ENCODE data around the gene C2orf72. TPM values are rescaled to one million over a fixed set of nuclear protein-coding genes. Genes with fewer than 3 reads are reported as not detected.
"Not testable (repeated sequence)": the region's sequence is repeated elsewhere in the genome, so short reads cannot be mapped to it uniquely, and the experiment has no call there.

The C2orf72 gene
- total RNA-seq, 1 donor from 2014 or later, result 27.7 TPM

DNA sequence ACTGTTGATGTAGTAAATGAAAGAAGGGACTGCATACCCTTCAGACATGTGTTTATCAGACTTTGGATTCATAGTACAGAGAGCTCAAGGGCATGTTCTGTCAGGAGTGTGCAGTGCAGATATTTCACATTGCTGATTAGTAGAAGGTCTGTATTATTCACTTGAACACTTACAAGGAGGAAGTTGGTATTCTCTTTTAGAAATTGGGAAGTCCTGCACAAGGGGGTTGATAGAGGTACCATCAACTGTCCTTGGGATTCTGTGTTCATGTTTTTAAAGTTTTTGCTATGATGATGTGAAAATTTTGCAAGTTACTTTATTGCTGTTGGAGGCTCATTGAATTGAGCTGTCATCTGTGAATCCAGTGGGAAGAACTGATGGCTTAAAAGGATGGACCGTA lies 26.0 kb downstream of the C2orf72 start:
- no peak for FAIRE-seq
- DNase-seq (ENCODE audit: low spot score in 2 of 2), result no peak

GRCh38 chr2:231065966-231066365 lies 28.6 kb downstream of the C2orf72 start:
- DNase-seq (ENCODE audit: low spot score in 2 of 2), result no peak
- FAIRE-seq, result no peak

DNA sequence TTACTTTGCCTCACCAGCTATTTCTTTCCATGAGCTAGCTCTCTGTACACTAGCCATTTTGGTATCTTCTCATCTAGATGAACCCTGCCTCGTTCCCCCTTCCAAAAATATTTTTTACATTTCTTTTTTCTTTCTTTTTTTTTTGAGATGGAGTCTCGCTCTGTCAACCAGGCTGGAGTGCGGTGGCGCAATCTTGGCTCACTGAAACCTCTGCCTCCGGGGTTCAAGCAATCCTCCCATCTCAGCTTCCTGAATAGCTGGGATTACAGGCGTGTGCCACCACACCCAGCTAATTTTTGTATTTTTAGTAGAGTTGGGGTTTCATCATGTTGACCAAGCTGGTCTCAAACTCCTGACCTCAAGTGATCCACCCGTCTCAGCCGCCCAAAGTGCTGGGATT lies 30.2 kb downstream of the C2orf72 start:
- not testable (repeated sequence) for FAIRE-seq; DNase-seq (ENCODE audit: low spot score in 2 of 2)

DNA sequence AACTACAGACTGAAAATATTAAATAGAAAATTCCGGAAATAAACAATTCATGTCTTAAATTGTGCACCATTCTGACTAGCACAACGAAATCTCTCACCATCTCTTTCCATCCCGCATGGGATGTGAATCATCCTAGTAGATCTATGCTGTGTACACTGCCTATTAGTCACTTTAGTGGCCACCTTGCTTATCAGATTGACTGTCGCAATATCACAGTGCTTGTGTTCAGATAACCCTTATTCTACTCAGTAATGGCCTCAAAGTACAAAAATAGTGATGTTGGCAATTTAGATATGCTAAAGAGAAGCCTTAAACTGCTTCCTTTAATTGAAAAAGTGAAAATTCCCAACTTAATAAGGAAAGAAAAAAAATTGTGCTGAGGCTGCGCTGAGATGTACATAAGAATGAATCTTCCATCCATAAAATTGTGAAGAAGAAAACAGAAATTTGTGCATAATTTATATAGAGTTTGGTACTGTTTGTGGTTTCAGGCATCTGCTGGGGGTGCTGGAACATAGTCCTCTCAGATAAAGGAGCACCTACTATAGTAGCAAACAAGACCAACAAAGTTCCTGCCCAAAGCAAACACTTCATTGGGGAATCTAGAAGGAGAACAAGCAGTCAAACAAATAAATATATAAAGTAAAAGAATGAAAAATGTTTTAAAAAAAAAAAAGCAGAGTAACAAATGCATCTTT lies 31.4 kb downstream of the C2orf72 start:
- DNase-seq (ENCODE audit: low spot score in 2 of 2), result no peak
- no peak for FAIRE-seq

DNA sequence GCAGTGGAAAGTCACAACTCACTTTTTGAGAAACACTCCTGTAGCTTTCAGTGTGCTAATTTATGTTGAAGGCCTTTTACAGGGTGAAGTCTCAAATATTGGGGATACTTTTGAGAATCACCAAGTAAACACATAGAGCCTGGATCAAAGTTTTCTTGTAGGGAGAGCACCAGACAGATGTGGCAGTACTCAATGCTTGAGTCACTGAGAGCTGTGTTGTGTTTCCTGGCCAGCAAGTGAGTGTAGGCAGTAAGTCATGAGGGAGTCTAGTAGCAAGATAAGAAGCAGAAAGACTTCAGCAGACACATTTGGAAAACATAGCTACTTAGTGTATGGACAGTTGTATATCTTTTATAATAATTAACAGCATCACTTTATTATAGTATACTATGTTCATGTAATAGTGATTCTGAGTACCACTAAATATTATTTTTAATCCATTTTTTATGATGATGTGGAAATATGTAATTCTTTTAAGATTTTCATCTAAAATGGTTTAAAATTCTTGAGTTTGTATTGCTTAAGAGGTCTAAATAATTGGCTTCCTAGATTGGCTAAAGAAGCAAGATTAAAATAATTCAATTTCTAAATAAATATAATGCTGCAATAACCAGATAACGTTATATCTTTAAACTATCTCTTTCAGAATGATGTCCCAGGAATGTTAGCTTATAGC lies 32.2 kb downstream of the C2orf72 start:
- DNase-seq (ENCODE audit: low spot score in 2 of 2), result no peak
- FAIRE-seq, result no peak

DNA sequence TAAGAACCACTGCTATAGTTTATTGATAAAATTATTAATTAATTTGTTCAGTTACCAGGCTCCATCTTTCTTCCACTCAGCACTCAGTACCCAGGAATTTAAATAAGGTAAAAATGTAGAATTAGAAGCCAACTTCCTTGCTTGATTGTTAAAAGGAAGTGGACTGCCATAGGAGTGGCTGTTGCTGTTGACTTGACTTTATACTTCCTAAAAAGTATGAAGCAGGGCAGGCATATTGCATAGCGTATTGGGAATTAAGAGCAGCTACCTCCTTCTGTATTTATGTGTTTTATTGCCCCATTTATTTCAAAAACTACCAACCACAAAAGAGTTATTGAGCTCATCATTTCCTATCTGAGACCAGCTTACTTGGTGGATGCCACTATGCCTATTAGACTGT lies 47.2 kb downstream of the C2orf72 start:
- FAIRE-seq (no peak), DNase-seq (ENCODE audit: low spot score in 2 of 2) (no peak)

GRCh38 chr2:231088754-231089153 lies 51.4 kb downstream of the C2orf72 start:
- FAIRE-seq (no peak), DNase-seq (ENCODE audit: low spot score in 2 of 2) (no peak)

- FAIRE-seq (no peak), DNase-seq (ENCODE audit: low spot score in 2 of 2) (no peak)
Observed at GRCh38 chr2:231093933-231094332, 56.6 kb downstream of the C2orf72 start.

- FAIRE-seq (no peak), DNase-seq (ENCODE audit: low spot score in 2 of 2) (no peak)
Observed at GRCh38 chr2:231094736-231095346, 57.5 kb downstream of the C2orf72 start.

Other genes with a start within 250 kb of the C2orf72 start
- gene ITM2C, start 172.6 kb upstream of the C2orf72 start, total RNA-seq, result 110 TPM
- not detected for gene GPR55, start 112.3 kb upstream of the C2orf72 start, total RNA-seq
- gene SPATA3, start 41.4 kb upstream of the C2orf72 start, total RNA-seq, result not detected
- 116 TPM for gene PSMD1, start 19.3 kb downstream of the C2orf72 start, total RNA-seq
- 0.41 TPM for gene HTR2B, start 87.5 kb downstream of the C2orf72 start, total RNA-seq
- gene ARMC9, start 161.1 kb downstream of the C2orf72 start, total RNA-seq, result 15.1 TPM